Testis (tissue), 2 donors: ENCODE measurements around the gene GPR108.

Experiments
- CTCF ChIP-seq, 3 experiments: fragments of 450-650 bp in 2 of 3; fragments of 200-600 bp in 1 of 3; sonication (generic) in 1 of 3; IDR thresholded peaks; one replicate each; pipeline ENCODE4 v1.5.1; 2016 to 2019; ENCODE audit warnings: antibody characterized with exemption in 3 of 3, mild to moderate bottlenecking in 2 of 3, moderate library complexity in 1 of 3
- POLR2A ChIP-seq: fragments of 450-650 bp; IDR thresholded peaks from one replicate; pipeline ENCODE4 v1.6.1; 2017; ENCODE audit warnings: antibody characterized with exemption, mild to moderate bottlenecking, moderate library complexity

- TF ChIP-seq POLR2A (no peak), CTCF (IDR thresholded peaks at IDR 0.05) (no peak)
Observed at GRCh38 chr19:6700586-6701316, 36.6 kb downstream of the GPR108 start.
